WTC11 (cell line): ENCODE data around the gene MAP4K3.

Experiments
- ATF1 ChIP-seq: sonication (generic); formaldehyde crosslinking; IDR thresholded peaks from 2 replicates; pipeline ENCODE4 v1.8.1; 2023; ENCODE audit warnings: mild to moderate bottlenecking, moderate library complexity, missing genetic modification reagents
- CREB1 ChIP-seq: sonication (generic); formaldehyde crosslinking; IDR thresholded peaks from 2 replicates; pipeline ENCODE4 v1.8.0; 2023; ENCODE audit warnings: mild to moderate bottlenecking, missing genetic modification reagents
- ELF4 ChIP-seq: sonication (generic); formaldehyde crosslinking; IDR thresholded peaks from 2 replicates; pipeline ENCODE4 v1.8.1; 2022; ENCODE audit warnings: low read depth, mild to moderate bottlenecking, moderate library complexity, missing genetic modification reagents
- KAT7 ChIP-seq: sonication (generic); formaldehyde crosslinking; IDR thresholded peaks from 2 replicates; pipeline ENCODE4 v1.8.1; 2023; ENCODE audit warnings: missing genetic modification reagents, mild to moderate bottlenecking, borderline replicate concordance
- NR3C1 ChIP-seq: sonication (generic); formaldehyde crosslinking; conservative IDR thresholded peaks from 2 replicates; pipeline ENCODE4 v1.8.1; 2023; ENCODE audit warnings: low read depth, mild to moderate bottlenecking, missing genetic modification reagents
- ZMAT4 ChIP-seq: fragments of 250-450 bp; sonication (Bioruptor Pico); IDR thresholded peaks from 2 replicates; pipeline ENCODE4 v1.9.0; 2021; ENCODE audit warnings: mild to moderate bottlenecking
- TF ChIP-seq, protein P1 (sequence below): fragments of 200-600 bp; IDR thresholded peaks from 2 replicates; pipeline ENCODE4 v1.8.0; 2022; ENCODE audit warnings: antibody characterized with exemption
- TF ChIP-seq, protein P2 (sequence below): sonication (generic); formaldehyde crosslinking; IDR thresholded peaks from 2 replicates; pipeline ENCODE4 v1.8.1; 2022; ENCODE audit warnings: low read depth, missing genetic modification reagents, borderline replicate concordance

GRCh38 chr2:39202639-39203369 is 234.3 kb downstream of the MAP4K3 start:
- no peak for TF ChIP-seq ZMAT4 (CRISPR knock-in tag)
- TF ChIP-seq, protein P1, sequence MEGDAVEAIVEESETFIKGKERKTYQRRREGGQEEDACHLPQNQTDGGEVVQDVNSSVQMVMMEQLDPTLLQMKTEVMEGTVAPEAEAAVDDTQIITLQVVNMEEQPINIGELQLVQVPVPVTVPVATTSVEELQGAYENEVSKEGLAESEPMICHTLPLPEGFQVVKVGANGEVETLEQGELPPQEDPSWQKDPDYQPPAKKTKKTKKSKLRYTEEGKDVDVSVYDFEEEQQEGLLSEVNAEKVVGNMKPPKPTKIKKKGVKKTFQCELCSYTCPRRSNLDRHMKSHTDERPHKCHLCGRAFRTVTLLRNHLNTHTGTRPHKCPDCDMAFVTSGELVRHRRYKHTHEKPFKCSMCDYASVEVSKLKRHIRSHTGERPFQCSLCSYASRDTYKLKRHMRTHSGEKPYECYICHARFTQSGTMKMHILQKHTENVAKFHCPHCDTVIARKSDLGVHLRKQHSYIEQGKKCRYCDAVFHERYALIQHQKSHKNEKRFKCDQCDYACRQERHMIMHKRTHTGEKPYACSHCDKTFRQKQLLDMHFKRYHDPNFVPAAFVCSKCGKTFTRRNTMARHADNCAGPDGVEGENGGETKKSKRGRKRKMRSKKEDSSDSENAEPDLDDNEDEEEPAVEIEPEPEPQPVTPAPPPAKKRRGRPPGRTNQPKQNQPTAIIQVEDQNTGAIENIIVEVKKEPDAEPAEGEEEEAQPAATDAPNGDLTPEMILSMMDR = no peak
- no peak for TF ChIP-seq CREB1 (CRISPR knock-in tag)
- no peak for TF ChIP-seq KAT7 (CRISPR knock-in tag)
- no peak for TF ChIP-seq NR3C1
- no peak for TF ChIP-seq ATF1
- no peak for TF ChIP-seq ELF4
- TF ChIP-seq, protein P2, sequence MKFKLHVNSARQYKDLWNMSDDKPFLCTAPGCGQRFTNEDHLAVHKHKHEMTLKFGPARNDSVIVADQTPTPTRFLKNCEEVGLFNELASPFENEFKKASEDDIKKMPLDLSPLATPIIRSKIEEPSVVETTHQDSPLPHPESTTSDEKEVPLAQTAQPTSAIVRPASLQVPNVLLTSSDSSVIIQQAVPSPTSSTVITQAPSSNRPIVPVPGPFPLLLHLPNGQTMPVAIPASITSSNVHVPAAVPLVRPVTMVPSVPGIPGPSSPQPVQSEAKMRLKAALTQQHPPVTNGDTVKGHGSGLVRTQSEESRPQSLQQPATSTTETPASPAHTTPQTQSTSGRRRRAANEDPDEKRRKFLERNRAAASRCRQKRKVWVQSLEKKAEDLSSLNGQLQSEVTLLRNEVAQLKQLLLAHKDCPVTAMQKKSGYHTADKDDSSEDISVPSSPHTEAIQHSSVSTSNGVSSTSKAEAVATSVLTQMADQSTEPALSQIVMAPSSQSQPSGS (CRISPR knock-in tag) = no peak
